DMS 273 (cell line): ENCODE results near the gene POLR3C.
"Not testable (repeated sequence)": the region's sequence is repeated elsewhere in the genome, so short reads cannot be mapped to it uniquely, and the experiment has no call there.

Experiments used
- DNase-seq: peaks from one replicate; lab custom pipeline; 2025; ENCODE audit not compliant: unreplicated experiment; lab: John Stamatoyannopoulos, UW

POLR3C gene

GRCh38 chr1:145818095-145818494 lies 5.9 kb upstream of the POLR3C start:
- not testable (repeated sequence) for DNase-seq

- not testable (repeated sequence) for DNase-seq
Observed at GRCh38 chr1:145822779-145823331, 1.1 kb upstream of the POLR3C start.

DNA sequence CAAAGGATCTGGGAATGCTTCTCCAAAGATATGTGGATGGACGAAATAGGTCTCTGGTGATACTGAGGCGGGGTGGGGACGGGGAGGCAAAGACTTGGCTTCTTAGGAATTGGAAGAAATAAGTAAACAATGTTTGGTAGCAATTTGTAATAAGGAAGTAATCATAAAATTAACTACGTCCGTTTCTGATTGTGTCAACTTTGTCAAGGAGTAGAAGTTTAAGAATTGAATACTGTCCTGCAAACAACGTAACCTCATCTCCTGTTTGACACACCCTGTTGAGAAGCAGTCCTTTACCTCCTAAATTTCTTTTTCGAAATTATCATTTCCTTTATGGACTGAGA lies 471 bp downstream of the POLR3C start:
- no peak for DNase-seq

GRCh38 chr1:145826030-145826429 lies 2.0 kb downstream of the POLR3C start:
- DNase-seq: no peak

DNA sequence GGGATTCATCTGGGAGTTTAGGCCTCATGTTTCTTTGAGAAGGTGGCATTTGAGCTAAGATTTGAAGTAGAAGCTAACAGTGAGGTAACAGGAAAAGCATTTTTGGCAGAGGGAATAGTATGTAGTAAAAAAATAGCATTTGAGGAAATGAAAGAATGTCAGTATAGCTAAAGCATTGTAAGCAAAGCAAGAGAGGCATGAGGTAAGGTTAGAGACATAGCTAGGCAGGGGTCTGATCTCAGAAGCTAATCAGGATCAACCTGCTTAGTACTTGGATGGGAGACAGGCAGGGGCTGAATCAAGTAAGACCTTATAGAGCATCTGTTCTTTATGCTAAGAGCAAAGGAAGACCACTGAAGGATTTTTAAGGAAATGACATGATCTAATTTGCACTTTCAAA lies 4.0 kb downstream of the POLR3C start:
- no peak for DNase-seq

DNA sequence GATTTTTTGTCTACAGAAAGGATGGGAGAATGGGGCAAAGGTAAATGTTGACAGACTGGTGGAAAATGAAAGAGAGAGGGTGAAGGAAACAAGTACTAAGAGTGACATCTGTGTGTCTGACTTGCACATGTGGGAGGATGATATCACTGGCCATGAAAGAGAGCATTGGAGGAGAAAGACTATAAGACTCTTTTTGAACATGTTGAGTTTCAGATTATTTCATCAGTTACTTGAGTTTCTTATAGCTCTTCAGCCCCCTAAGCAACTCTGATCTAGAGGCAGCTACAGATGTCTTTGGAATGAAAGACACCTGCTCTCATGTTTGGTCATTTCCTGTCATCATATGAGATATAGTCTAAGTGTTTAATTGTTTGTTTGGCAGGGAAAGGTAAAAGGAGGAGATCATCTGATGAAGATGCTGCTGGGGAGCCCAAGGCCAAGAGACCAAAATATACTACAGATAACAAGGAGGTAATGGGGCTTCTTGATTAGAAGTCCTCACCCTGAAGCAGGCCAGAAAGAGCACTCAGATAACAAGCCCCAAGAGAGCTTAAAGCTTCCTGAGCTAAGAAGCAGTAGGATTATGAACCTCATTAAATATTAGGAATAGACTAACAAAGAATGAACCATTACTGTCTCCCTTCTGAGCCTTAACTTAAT lies 4.5 kb downstream of the POLR3C start:
- DNase-seq: no peak

GRCh38 chr1:145830810-145831209 lies 6.8 kb downstream of the POLR3C start:
- not testable (repeated sequence) for DNase-seq

GRCh38 chr1:145837656-145838055 lies 13.7 kb downstream of the POLR3C start:
- no peak for DNase-seq

DNA sequence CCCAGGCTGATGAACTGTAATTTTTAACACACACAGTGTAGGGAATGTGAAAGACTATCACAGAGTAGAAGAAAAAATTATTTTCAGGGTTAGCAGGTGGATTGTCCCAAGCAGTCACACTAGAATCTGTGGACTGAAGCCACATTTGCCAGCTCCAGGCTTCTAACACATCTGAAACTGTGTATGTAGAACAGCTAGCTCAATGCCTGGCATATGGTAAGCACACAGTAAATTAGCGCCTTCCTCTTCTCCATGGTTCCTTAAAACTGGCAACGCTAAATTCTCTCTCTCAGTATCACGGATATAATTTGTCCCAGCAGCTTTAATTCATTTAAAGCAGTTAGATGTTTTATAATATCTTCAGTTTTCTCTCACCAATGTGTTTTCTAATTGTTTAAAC lies 19.0 kb downstream of the POLR3C start:
- DNase-seq: peak; percentile 21

GRCh38 chr1:145845144-145845513 lies 21.1 kb downstream of the POLR3C start:
- peak; percentile 69 for DNase-seq

- DNase-seq: peak; percentile 92
Observed at GRCh38 chr1:145845514-145846161, 21.6 kb downstream of the POLR3C start, which contains the start of gene NUDT17. Gene NUDT17, plus strand, starts transcription at chr1:145845630. Its CDS starts 11 bp downstream, at chr1:145845641.

DNA sequence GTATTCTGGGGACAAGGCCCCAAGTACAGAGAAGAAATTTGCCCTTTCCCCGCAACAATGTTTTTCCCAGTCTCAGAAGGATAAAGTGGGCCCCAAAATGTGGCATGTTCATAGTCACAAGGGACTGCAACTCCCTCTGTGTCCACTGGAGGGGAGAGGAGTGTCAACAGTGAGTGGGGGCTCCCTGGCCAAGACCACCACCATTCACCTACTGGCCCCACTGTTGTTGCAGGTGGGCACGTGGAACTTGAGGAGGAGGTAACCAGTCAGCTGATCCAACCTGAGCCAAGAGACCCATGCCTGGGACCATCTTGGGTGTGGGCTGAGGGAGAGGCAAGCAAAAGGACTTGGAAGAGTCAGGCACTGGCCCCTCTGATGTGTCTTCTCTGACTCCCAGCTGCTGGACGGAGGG lies 22.2 kb downstream of the POLR3C start:
- peak; percentile 57 for DNase-seq

- no peak for DNase-seq
Observed at GRCh38 chr1:145847827-145848226, 23.8 kb downstream of the POLR3C start.

- DNase-seq: peak; percentile 30
Observed at GRCh38 chr1:145849356-145850160, 25.6 kb downstream of the POLR3C start.

GRCh38 chr1:145855426-145855948 lies 31.5 kb downstream of the POLR3C start:
- DNase-seq: no peak

- no peak for DNase-seq
Observed at GRCh38 chr1:145857170-145857569, 33.2 kb downstream of the POLR3C start.

- peak; percentile 85 for DNase-seq
Observed at GRCh38 chr1:145858238-145858900, 34.4 kb downstream of the POLR3C start.

- DNase-seq: peak; percentile 98
Observed at GRCh38 chr1:145858901-145859490, 35.0 kb downstream of the POLR3C start, which contains the start of gene PIAS3. Gene PIAS3, minus strand, starts transcription at chr1:145859081. Its CDS starts 91 bp downstream, at chr1:145858990.

DNA sequence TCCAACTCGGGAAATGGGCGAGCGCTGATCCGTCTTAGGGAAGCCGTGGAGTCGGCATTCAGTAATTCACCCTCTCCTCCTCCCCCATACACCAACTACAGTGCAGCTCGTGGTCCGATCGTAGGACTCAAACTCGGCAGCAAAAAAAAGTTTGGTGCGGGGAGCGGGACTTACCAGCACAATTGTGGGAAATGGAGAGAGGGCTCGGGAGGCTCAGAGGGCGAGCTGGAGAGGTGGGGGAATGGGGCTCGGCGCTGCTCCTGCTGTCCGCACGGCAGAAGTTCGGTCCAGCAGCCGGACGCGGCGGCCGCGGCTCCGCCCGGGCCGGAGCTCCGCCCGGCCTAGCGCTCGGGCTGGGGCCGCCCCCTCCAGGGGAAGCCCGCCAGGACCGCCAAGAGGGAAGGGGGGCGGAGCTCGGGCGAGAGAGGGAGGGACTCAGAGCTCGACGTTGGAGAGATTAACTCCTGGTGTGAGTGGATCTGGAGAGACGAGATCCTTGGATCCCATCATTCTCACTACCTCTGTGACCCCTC lies 35.6 kb downstream of the POLR3C start:
- DNase-seq: peak; percentile 94
